ENCODE data around the gene NFATC4. TPM values are rescaled to one million over a fixed set of nuclear protein-coding genes. Genes with fewer than 3 reads are reported as not detected.

The NFATC4 gene
- total RNA-seq, 2 experiments from 2014 or later = not detected

GRCh38 chr14:24329073-24329663 is 38.8 kb upstream of the NFATC4 start:
- peaks cover 48% of the 10 kb centered on the region for H3K4me1 Mint-ChIP-seq (ENCODE audit: low read depth)

GRCh38 chr14:24329736-24330135 is 38.2 kb upstream of the NFATC4 start:
- peak overlapping the region; percentile 1 for H3K4me3 Mint-ChIP-seq
- TF ChIP-seq CTCF (IDR thresholded peaks at IDR 0.05) = no peak
- ATAC-seq (ENCODE audit: poor library complexity) = peak; percentile 15
- H3K4me1 Mint-ChIP-seq (ENCODE audit: low read depth) = peaks cover 54% of the 10 kb centered on the region
- H3K4me3 ChIP-seq (ENCODE audit: low read length) = no peak overlapping the region
- POLR2A ChIA-PET = interaction anchor here (1.3 kb wide), 1 partner anchor 102 kb away, joined by 4 read pairs; no protein-coding TSS in a partner anchor
- H3K27ac ChIP-seq (ENCODE audit: low read depth in 1 of 2, low read length in 2 of 2) = no peak overlapping the region
- intact Hi-C loops (cut with DNase I, micrococcal nuclease) = loop anchor here in 1 of 2 experiments (2.0 to 10.0 kb wide), 2 partner anchors 19 to 345 kb away; partner anchors contain the start of genes LTB4R and LTB4R2
- H3K9me3 Mint-ChIP-seq = no peaks in the 10 kb centered on the region
- no peaks in the 10 kb centered on the region for H3K36me3 ChIP-seq (ENCODE audit: insufficient read depth, low read length)
- H3K36me3 Mint-ChIP-seq (ENCODE audit: low read depth) = no peaks in the 10 kb centered on the region
- peaks cover 38% of the 10 kb centered on the region for H3K27me3 Mint-ChIP-seq
- peaks cover 70% of the 10 kb centered on the region for H3K4me1 ChIP-seq (ENCODE audit: insufficient read depth, low read length)
- peak overlapping the region; percentile 2 for H3K27ac Mint-ChIP-seq
- peak in 11 of 14 experiments; percentile 30 to 87 (median 43) for DNase-seq
- H3K27me3 ChIP-seq (ENCODE audit: control insufficient read depth in 1 of 2, insufficient read depth in 2 of 2, low read length in 2 of 2) = peaks cover 17 to 19% of the 10 kb centered on the region in 2 experiments
- CTCF ChIA-PET = interaction anchor here (0.9 to 4.8 kb wide), 7 partner anchors 18 to 107 kb away, joined by 3 to 36 read pairs (median 8); partner anchors contain the start of genes CIDEB, DHRS1, LTB4R and LTB4R2
- H3K9me3 ChIP-seq (ENCODE audit: control insufficient read depth in 1 of 2, insufficient read depth in 1 of 2, low read length in 2 of 2) = no peaks in the 10 kb centered on the region

More at GRCh38 chr14:24329073-24329663, 38.8 kb upstream of the NFATC4 start:
- Mint-ChIP-seq H3K27ac (peak overlapping the region; percentile 2), H3K4me3 (no peak overlapping the region), H3K27me3 (peaks cover 32% of the 10 kb centered on the region), H3K36me3 (ENCODE audit: low read depth) (no peaks in the 10 kb centered on the region), H3K9me3 (no peaks in the 10 kb centered on the region)
- Histone ChIP-seq H3K27ac (ENCODE audit: low read depth in 1 of 2, low read length in 2 of 2) (no peak overlapping the region), H3K36me3 (ENCODE audit: insufficient read depth, low read length) (no peaks in the 10 kb centered on the region), H3K9me3 (ENCODE audit: control insufficient read depth in 1 of 2, insufficient read depth in 1 of 2, low read length in 2 of 2) (no peaks in the 10 kb centered on the region), H3K27me3 (ENCODE audit: control insufficient read depth in 1 of 2, insufficient read depth in 2 of 2, low read length in 2 of 2) (peaks cover 11 to 13% of the 10 kb centered on the region in 2 experiments), H3K4me3 (ENCODE audit: low read length) (no peak overlapping the region), H3K4me1 (ENCODE audit: insufficient read depth, low read length) (peaks cover 65% of the 10 kb centered on the region)
- no peak for TF ChIP-seq CTCF (IDR thresholded peaks at IDR 0.05)
- DNase-seq = no peak
- intact Hi-C loops (cut with DNase I, micrococcal nuclease) = no loop called here
- CTCF ChIA-PET = interaction anchor here (0.9 to 4.8 kb wide), 5 partner anchors 17 to 108 kb away, joined by 3 to 36 read pairs (median 5); partner anchors contain the start of genes CIDEB, LTB4R, LTB4R2 and RABGGTA
- POLR2A ChIA-PET = interaction anchor here (1.3 kb wide), 1 partner anchor 102 kb away, joined by 4 read pairs; no protein-coding TSS in a partner anchor
- no peak for ATAC-seq (ENCODE audit: poor library complexity)

- H3K27ac Mint-ChIP-seq = no peak overlapping the region
- intact Hi-C loops (cut with DNase I, micrococcal nuclease) = loop anchor here in 1 of 2 experiments (2.0 to 10.0 kb wide), 2 partner anchors 20 to 344 kb away; partner anchors contain the start of genes LTB4R and LTB4R2
- peaks cover 26 to 27% of the 10 kb centered on the region in 2 experiments for H3K27me3 ChIP-seq (ENCODE audit: control insufficient read depth in 1 of 2, insufficient read depth in 2 of 2, low read length in 2 of 2)
- H3K27me3 Mint-ChIP-seq = peaks cover 44% of the 10 kb centered on the region
- H3K4me3 ChIP-seq (ENCODE audit: low read length) = no peak overlapping the region
- peaks cover 12% of the 10 kb centered on the region for H3K36me3 Mint-ChIP-seq (ENCODE audit: low read depth)
- H3K27ac ChIP-seq (ENCODE audit: low read depth in 1 of 2, low read length in 2 of 2) = no peak overlapping the region
- ChIA-PET CTCF (interaction anchor here (1.3 to 4.8 kb wide), 6 partner anchors 20 to 112 kb away, joined by 3 to 89 read pairs (median 18); partner anchors contain the start of genes CBLN3, CIDEB, DHRS1 and KHNYN), POLR2A (interaction anchor here (1.0 to 3.9 kb wide), 3 partner anchors 19 to 101 kb away, joined by 5 to 30 read pairs (median 9); partner anchors contain the start of genes CIDEB and LTB4R)
- DNase-seq = no peak
- no peak overlapping the region for H3K4me3 Mint-ChIP-seq
- no peak for ATAC-seq (ENCODE audit: poor library complexity)
- H3K4me1 ChIP-seq (ENCODE audit: insufficient read depth, low read length) = peaks cover 83% of the 10 kb centered on the region
- peaks cover 62% of the 10 kb centered on the region for H3K4me1 Mint-ChIP-seq (ENCODE audit: low read depth)
- no peak for TF ChIP-seq CTCF (IDR thresholded peaks at IDR 0.05)
- H3K36me3 ChIP-seq (ENCODE audit: insufficient read depth, low read length) = no peaks in the 10 kb centered on the region
- H3K9me3 Mint-ChIP-seq = no peaks in the 10 kb centered on the region
- H3K9me3 ChIP-seq (ENCODE audit: control insufficient read depth in 1 of 2, insufficient read depth in 1 of 2, low read length in 2 of 2) = no peaks in the 10 kb centered on the region
Observed at GRCh38 chr14:24330973-24331674, 36.9 kb upstream of the NFATC4 start.

Data from CD4-positive, alpha-beta T cell (primary cell).